Esophagus squamous epithelium (tissue), 5 donors: ENCODE measurements around the gene KIAA1217. TPM values are rescaled to one million over a fixed set of nuclear protein-coding genes. Genes with fewer than 3 reads are reported as not detected.

Experiments
- DNase-seq: peaks from one replicate; lab custom pipeline; 2025; lab: John Stamatoyannopoulos, UW
- H3K27ac ChIP-seq, 4 donors: fragments of 200-600 bp; sonication (generic); one replicate each; pipeline ENCODE4 v1.5.1; 2016 to 2019; ENCODE audit warnings: mild to moderate bottlenecking in 1 of 4
- H3K27me3 ChIP-seq, 4 donors: fragments of 200-600 bp; sonication (generic); 1 replicate in 3 of 4; 2 replicates in 1 of 4; pipeline versions ENCODE4 v1.5.1 to v1.6.0; 2017 to 2021; ENCODE audit warnings: antibody characterized with exemption in 1 of 4
- H3K36me3 ChIP-seq, 3 donors: fragments of 200-600 bp; sonication (generic); one replicate each; pipeline ENCODE4 v1.5.1; 2016 to 2019
- H3K4me1 ChIP-seq, 3 donors: fragments of 200-600 bp; sonication (generic); one replicate each; pipeline ENCODE4 v1.5.1; 2017 to 2019
- H3K4me3 ChIP-seq, 4 donors: fragments of 200-600 bp; sonication (generic); 1 replicate in 3 of 4; 2 replicates in 1 of 4; pipeline ENCODE4 v1.5.1; 2016 to 2019; ENCODE audit warnings: mild to moderate bottlenecking in 2 of 4, moderate library complexity in 1 of 4
- H3K9me3 ChIP-seq, 3 donors: fragments of 200-600 bp; sonication (generic); one replicate each; pipeline ENCODE4 v1.5.1; 2016 to 2019
- POLR2A ChIP-seq, 4 donors: fragments of 450-650 bp; IDR thresholded peaks; one replicate each; pipeline ENCODE4 v1.6.1; 2017; ENCODE audit warnings: antibody characterized with exemption in 4 of 4, mild to moderate bottlenecking in 4 of 4, moderate library complexity in 3 of 4
- WGBS, 2 donors: methylation state at CpG; one replicate each; pipeline ENCODE4 v1.1.5; 2018; 5-methylcytosine and 5-hydroxymethylcytosine counted together
- intact Hi-C: fragments of 100-400 bp; cut with DNase I; formaldehyde crosslinking; loops from one replicate; pipeline ENCODE4 v1.15.0; 2022
- total RNA-seq, 4 donors: library from RNA; depleted of rRNA; stranded (reverse); fragments of >200 nt; gene quantifications; one replicate each; pipeline ENCODE4 v1.1.0, GENCODE V29; 2016
- TF ChIP-seq, protein P1 (sequence below), 6 experiments: fragments of 450-650 bp in 4 of 6; fragments of 200-600 bp in 2 of 6; sonication (generic) in 2 of 6; IDR thresholded peaks; one replicate each; pipeline ENCODE4 v1.5.1; 2016 to 2019; ENCODE audit warnings: antibody characterized with exemption in 6 of 6, mild to moderate bottlenecking in 4 of 6, moderate library complexity in 4 of 6
- donor health status: DM: yes; HTN: yes; CAD: no.

Gene KIAA1217
- total RNA-seq, 4 donors from 2014 or later, result 56.2 to 67.6 (median 66.2) TPM

GRCh38 chr10:24427678-24428409 lies 218.9 kb downstream of the KIAA1217 start:
- no peak for DNase-seq
- Histone ChIP-seq H3K27me3 (no peaks in the 10 kb centered on the region), H3K27ac (no peak overlapping the region), H3K4me3 (no peak overlapping the region), H3K4me1 (no peaks in the 10 kb centered on the region), H3K9me3 (no peaks in the 10 kb centered on the region), H3K36me3 (peaks cover 0 to 49% (median 0%) of the 10 kb centered on the region in 3 donors)
- intact Hi-C loops, result no loop called here
- TF ChIP-seq, protein P1, sequence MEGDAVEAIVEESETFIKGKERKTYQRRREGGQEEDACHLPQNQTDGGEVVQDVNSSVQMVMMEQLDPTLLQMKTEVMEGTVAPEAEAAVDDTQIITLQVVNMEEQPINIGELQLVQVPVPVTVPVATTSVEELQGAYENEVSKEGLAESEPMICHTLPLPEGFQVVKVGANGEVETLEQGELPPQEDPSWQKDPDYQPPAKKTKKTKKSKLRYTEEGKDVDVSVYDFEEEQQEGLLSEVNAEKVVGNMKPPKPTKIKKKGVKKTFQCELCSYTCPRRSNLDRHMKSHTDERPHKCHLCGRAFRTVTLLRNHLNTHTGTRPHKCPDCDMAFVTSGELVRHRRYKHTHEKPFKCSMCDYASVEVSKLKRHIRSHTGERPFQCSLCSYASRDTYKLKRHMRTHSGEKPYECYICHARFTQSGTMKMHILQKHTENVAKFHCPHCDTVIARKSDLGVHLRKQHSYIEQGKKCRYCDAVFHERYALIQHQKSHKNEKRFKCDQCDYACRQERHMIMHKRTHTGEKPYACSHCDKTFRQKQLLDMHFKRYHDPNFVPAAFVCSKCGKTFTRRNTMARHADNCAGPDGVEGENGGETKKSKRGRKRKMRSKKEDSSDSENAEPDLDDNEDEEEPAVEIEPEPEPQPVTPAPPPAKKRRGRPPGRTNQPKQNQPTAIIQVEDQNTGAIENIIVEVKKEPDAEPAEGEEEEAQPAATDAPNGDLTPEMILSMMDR (IDR thresholded peaks at IDR 0.05), result no peak
- TF ChIP-seq POLR2A (IDR thresholded peaks at IDR 0.05), result no peak
- 71 to 76% methylated on average over 12 to 13 of the region's 14 CpGs for WGBS, 2 donors

DNA sequence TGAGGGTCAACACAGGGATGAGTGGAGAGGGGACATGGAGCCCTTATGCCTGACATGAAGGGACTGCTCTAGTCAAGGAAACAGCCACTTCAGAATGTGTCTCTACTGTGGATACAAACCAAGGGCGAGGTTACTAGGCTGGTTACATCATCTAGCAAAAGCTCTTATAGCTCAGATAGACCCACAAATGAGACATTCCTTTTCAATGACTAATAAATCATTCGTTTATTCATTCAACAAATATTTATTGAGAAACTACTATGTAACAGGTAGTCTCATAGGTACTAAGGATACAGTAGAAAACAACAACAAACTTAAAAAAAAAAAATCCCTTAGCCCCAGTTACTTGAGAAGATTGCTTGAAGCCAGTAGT lies 219.5 kb downstream of the KIAA1217 start:
- no peaks in the 10 kb centered on the region for H3K9me3 ChIP-seq
- no peak for DNase-seq
- H3K4me3 ChIP-seq, result no peak overlapping the region
- intact Hi-C loops, result no loop called here
- H3K36me3 ChIP-seq, result peaks cover 0 to 55% (median 2%) of the 10 kb centered on the region in 3 donors
- 36 to 49% methylated on average over 2 of the region's 2 CpGs for WGBS, 2 donors
- no peak for TF ChIP-seq POLR2A (IDR thresholded peaks at IDR 0.05)
- TF ChIP-seq, protein P1 (IDR thresholded peaks at IDR 0.05), result no peak
- H3K27ac ChIP-seq, result no peak overlapping the region
- no peaks in the 10 kb centered on the region for H3K4me1 ChIP-seq
- no peaks in the 10 kb centered on the region for H3K27me3 ChIP-seq

DNA sequence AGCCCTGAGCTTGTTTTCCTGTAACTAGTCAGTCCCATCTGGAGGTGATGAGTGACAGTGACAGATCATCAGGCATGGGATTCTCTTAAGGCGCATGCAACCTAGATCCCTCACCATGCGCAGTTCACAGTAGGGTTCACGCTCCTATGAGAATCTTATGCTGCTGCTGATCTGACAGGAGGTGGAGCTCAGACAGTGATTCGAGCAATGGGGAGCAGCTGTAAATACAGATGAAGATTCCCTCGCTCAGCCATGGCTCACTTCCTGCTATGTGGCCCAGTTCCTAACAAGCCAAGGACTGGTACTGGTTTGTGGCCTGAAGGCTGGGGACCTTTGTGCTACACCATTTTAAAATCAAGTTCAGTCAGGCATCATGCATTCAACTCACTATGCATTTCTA lies 221.7 kb downstream of the KIAA1217 start:
- Histone ChIP-seq H3K4me3 (no peak overlapping the region), H3K27ac (no peak overlapping the region), H3K4me1 (peaks cover 0 to 5% (median 0%) of the 10 kb centered on the region in 3 donors), H3K9me3 (no peaks in the 10 kb centered on the region), H3K36me3 (peaks cover 4 to 59% (median 5%) of the 10 kb centered on the region in 3 donors), H3K27me3 (no peaks in the 10 kb centered on the region)
- TF ChIP-seq, protein P1 (IDR thresholded peaks at IDR 0.05), result no peak
- no peak for TF ChIP-seq POLR2A (IDR thresholded peaks at IDR 0.05)
- intact Hi-C loops, result no loop called here
- DNase-seq, result no peak
- WGBS, 2 donors, result 83 to 100% methylated on average over 2 to 5 of the region's 5 CpGs

DNA sequence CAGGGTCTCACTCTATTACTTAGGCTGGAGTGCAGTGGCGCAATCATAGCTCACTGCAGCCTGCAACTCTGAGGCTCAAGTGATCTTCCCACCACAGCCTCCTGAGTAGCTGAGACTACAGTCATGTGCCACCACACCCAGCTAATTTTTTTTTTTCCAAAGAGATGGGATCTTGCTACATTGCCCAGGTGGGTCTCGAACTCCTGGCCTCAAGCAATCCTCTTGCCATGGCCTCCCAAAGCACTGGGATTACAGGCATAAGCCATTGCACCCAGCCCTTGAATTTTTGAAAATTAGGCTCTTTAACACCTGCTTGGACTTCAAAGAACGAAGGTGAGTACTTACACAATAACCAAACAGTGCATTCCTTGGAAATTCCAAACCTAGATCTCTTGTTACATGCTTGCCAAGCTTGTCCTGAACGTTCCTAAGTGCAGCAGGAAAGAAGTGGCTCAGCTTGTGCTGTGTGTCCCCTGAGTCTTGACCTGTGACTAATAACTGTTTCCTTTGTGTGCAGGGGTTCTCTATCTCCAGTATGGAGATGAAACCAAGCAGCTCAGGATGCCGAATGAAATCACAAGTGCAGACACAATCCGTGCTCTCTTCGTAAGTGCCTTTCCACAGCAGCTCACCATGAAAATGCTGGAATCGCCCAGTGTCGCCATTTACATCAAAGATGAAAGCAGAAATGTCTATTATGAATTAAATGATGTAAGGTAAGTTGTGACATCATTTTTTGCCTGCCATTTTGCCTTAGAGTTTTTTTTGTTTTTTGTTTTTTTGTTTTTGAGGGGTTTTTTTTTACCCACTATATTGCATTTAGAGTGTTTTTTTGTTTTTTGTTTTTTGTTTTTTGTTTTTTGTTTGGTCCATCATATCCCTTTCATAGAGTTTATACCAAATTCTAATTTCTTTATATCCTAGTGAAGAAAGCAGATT lies 223.8 kb downstream of the KIAA1217 start:
- 77 to 78% methylated on average over 9 of the region's 9 CpGs for WGBS, 2 donors
- intact Hi-C loops, result no loop called here
- peaks cover 4 to 53% (median 5%) of the 10 kb centered on the region in 3 donors for H3K36me3 ChIP-seq
- peaks cover 0 to 14% (median 0%) of the 10 kb centered on the region in 3 donors for H3K4me1 ChIP-seq
- no peak for DNase-seq
- no peak overlapping the region for H3K4me3 ChIP-seq
- H3K9me3 ChIP-seq, result no peaks in the 10 kb centered on the region
- H3K27ac ChIP-seq, result no peak overlapping the region
- no peaks in the 10 kb centered on the region for H3K27me3 ChIP-seq
- TF ChIP-seq, protein P1 (IDR thresholded peaks at IDR 0.05), result no peak
- no peak for TF ChIP-seq POLR2A (IDR thresholded peaks at IDR 0.05)
